Measurements from ENCODE around the gene UBE2QL1.

DNA sequence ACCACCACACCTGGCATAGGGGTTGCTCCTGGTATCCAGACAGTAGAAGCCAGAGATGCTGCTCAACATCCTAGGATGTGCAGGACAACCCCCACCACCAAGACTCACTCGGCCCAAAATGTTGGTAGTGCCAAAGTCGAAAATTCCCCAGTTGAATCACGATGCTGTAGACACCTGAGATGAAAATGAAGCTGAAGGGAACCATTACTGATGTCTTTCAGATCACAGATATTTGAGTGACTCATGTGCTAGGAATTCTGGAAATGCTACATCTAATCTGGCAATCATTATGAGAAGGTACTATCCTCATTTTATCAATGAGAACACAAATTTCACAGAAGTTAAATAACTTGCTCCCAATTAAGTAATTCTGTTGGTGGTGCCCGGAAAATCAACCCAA lies 21.0 kb upstream of the UBE2QL1 start:
- TF ChIP-seq CHD4 (IDR thresholded peaks at IDR 0.05; ENCODE audit: borderline replicate concordance) (no peak), ZSCAN20 (CRISPR knock-in tag; IDR thresholded peaks at IDR 0.05) (no peak), KDM1A (IDR thresholded peaks at IDR 0.05; ENCODE audit: low read depth) (no peak), SMC3 (IDR thresholded peaks at IDR 0.05) (no peak), POLR2A (IDR thresholded peaks at IDR 0.05; ENCODE audit: low read length) (no peak), MYC (IDR thresholded peaks at IDR 0.05; ENCODE audit: borderline replicate concordance, low read length) (no peak), RARB (CRISPR knock-in tag; IDR thresholded peaks at IDR 0.05) (no peak)
- TF ChIP-seq, protein P1, sequence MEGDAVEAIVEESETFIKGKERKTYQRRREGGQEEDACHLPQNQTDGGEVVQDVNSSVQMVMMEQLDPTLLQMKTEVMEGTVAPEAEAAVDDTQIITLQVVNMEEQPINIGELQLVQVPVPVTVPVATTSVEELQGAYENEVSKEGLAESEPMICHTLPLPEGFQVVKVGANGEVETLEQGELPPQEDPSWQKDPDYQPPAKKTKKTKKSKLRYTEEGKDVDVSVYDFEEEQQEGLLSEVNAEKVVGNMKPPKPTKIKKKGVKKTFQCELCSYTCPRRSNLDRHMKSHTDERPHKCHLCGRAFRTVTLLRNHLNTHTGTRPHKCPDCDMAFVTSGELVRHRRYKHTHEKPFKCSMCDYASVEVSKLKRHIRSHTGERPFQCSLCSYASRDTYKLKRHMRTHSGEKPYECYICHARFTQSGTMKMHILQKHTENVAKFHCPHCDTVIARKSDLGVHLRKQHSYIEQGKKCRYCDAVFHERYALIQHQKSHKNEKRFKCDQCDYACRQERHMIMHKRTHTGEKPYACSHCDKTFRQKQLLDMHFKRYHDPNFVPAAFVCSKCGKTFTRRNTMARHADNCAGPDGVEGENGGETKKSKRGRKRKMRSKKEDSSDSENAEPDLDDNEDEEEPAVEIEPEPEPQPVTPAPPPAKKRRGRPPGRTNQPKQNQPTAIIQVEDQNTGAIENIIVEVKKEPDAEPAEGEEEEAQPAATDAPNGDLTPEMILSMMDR (IDR thresholded peaks at IDR 0.05), result no peak
- TF ChIP-seq, protein P2, sequence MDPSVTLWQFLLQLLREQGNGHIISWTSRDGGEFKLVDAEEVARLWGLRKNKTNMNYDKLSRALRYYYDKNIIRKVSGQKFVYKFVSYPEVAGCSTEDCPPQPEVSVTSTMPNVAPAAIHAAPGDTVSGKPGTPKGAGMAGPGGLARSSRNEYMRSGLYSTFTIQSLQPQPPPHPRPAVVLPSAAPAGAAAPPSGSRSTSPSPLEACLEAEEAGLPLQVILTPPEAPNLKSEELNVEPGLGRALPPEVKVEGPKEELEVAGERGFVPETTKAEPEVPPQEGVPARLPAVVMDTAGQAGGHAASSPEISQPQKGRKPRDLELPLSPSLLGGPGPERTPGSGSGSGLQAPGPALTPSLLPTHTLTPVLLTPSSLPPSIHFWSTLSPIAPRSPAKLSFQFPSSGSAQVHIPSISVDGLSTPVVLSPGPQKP (IDR thresholded peaks at IDR 0.05; ENCODE audit: low read depth, low read length), result no peak
- TF ChIP-seq, protein P3, sequence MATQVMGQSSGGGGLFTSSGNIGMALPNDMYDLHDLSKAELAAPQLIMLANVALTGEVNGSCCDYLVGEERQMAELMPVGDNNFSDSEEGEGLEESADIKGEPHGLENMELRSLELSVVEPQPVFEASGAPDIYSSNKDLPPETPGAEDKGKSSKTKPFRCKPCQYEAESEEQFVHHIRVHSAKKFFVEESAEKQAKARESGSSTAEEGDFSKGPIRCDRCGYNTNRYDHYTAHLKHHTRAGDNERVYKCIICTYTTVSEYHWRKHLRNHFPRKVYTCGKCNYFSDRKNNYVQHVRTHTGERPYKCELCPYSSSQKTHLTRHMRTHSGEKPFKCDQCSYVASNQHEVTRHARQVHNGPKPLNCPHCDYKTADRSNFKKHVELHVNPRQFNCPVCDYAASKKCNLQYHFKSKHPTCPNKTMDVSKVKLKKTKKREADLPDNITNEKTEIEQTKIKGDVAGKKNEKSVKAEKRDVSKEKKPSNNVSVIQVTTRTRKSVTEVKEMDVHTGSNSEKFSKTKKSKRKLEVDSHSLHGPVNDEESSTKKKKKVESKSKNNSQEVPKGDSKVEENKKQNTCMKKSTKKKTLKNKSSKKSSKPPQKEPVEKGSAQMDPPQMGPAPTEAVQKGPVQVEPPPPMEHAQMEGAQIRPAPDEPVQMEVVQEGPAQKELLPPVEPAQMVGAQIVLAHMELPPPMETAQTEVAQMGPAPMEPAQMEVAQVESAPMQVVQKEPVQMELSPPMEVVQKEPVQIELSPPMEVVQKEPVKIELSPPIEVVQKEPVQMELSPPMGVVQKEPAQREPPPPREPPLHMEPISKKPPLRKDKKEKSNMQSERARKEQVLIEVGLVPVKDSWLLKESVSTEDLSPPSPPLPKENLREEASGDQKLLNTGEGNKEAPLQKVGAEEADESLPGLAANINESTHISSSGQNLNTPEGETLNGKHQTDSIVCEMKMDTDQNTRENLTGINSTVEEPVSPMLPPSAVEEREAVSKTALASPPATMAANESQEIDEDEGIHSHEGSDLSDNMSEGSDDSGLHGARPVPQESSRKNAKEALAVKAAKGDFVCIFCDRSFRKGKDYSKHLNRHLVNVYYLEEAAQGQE (IDR thresholded peaks at IDR 0.05), result no peak
- TF ChIP-seq, protein P4, sequence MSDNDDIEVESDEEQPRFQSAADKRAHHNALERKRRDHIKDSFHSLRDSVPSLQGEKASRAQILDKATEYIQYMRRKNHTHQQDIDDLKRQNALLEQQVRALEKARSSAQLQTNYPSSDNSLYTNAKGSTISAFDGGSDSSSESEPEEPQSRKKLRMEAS (IDR thresholded peaks at IDR 0.05), result no peak
